ENCODE results near the gene FZD7. TPM values are rescaled to one million over a fixed set of nuclear protein-coding genes. Genes with fewer than 3 reads are reported as not detected.

The FZD7 gene
- total and polyA plus RNA-seq, 10 of the 15 experiments (the other 5 are each of a cell fraction or from before 2014, with no cell fraction given), result 0.24 to 2.4 (median 0.75) TPM

DNA sequence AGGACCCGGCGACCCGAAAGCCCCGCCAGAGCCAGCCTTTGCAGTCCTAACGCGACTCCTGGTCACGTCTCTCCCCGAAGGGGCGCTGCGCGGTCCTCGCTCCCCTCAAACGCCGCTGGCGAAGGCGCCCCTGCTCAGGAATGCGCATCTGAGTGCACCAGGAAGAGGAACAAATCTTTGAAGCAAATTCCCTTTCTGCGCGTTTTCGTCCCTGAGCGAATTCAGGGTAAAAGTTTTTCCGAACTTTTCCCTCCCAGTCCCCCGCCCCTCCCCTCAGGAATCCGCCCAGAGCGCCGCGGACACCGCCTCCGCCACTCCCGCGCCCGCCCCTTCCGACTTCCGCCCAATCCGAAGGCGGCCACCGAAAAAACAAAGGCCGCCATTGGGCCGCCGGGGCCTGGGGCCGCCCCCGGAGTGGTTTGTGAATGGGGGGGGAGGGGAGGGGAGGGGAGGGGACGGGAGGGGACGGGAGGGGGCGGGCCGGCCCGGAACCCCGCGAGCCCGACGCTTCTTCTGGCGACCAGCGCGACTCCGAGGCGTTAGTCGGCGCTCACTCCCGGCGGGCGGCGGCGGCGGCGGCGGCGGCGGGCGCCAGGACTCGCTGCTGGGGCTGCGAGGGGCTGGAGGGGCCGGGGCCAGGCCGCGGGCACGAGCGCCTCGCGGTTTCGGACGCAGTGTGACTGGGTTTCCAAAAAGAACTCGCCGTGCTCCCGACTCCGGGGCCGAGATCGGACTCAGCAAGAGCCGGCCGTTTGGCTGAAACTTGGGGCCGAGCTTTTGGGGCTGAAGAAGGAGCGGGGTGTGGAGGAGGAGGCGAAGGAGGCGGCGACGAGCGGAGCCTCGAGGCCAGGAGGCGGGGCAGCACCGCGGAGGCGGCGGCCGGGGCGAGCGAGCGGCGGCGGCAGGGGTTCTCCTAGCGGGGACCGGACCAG is at the start of gene FZD7 (continued):
- TF ChIP-seq, protein P1, sequence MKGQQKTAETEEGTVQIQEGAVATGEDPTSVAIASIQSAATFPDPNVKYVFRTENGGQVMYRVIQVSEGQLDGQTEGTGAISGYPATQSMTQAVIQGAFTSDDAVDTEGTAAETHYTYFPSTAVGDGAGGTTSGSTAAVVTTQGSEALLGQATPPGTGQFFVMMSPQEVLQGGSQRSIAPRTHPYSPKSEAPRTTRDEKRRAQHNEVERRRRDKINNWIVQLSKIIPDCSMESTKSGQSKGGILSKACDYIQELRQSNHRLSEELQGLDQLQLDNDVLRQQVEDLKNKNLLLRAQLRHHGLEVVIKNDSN (IDR thresholded peaks at IDR 0.05; ENCODE audit: borderline replicate concordance, extremely low read length, insufficient read depth, low read depth, low read length), result no peak
- TF ChIP-seq CREB1 (IDR thresholded peaks at IDR 0.05; ENCODE audit: low read depth) (0 out of 2 replicates have a peak, but pooled peaks have one; percentile 30), NKRF (conservative IDR thresholded peaks at IDR 0.05) (peak; percentile 66; the same call in 1 of the 2 replicates), SIN3A (IDR thresholded peaks at IDR 0.05; ENCODE audit: low read depth, low read length) (0 out of 2 replicates have a peak, but pooled peaks have one; percentile 21), TAF1 (IDR thresholded peaks at IDR 0.05; ENCODE audit: borderline replicate concordance, low read depth, low read length) (0 out of 2 replicates have a peak, but pooled peaks have one; percentile 8), POLR2A (IDR thresholded peaks at IDR 0.05; ENCODE audit: low read depth, low read length) (peak; percentile 56), SP1 (IDR thresholded peaks at IDR 0.05; ENCODE audit: low read depth, low read length) (peak; percentile 61), BHLHE40 (IDR thresholded peaks at IDR 0.05; ENCODE audit: borderline replicate concordance in 1 of 2, low read depth in 2 of 2, low read length in 1 of 2) (peak; percentile 28 to 73; a peak in 3 of 4 replicates), ZNF207 (IDR thresholded peaks at IDR 0.05; ENCODE audit: borderline replicate concordance) (no peak), SMARCA5 (IDR thresholded peaks at IDR 0.05) (peak; percentile 53), IKZF1 (conservative IDR thresholded peaks at IDR 0.05) (peak; percentile 77), POLR2AphosphoS5 (IDR thresholded peaks at IDR 0.05; ENCODE audit: low read length) (no peak), IRF4 (IDR thresholded peaks at IDR 0.05; ENCODE audit: low read depth, low read length) (no peak), IKZF2 (IDR thresholded peaks at IDR 0.05) (peak; percentile 54 to 64)
- TF ChIP-seq, protein P2, sequence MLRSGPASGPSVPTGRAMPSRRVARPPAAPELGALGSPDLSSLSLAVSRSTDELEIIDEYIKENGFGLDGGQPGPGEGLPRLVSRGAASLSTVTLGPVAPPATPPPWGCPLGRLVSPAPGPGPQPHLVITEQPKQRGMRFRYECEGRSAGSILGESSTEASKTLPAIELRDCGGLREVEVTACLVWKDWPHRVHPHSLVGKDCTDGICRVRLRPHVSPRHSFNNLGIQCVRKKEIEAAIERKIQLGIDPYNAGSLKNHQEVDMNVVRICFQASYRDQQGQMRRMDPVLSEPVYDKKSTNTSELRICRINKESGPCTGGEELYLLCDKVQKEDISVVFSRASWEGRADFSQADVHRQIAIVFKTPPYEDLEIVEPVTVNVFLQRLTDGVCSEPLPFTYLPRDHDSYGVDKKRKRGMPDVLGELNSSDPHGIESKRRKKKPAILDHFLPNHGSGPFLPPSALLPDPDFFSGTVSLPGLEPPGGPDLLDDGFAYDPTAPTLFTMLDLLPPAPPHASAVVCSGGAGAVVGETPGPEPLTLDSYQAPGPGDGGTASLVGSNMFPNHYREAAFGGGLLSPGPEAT (IDR thresholded peaks at IDR 0.05; ENCODE audit: low read depth), result peak; percentile 82
- TF ChIP-seq, protein P3, sequence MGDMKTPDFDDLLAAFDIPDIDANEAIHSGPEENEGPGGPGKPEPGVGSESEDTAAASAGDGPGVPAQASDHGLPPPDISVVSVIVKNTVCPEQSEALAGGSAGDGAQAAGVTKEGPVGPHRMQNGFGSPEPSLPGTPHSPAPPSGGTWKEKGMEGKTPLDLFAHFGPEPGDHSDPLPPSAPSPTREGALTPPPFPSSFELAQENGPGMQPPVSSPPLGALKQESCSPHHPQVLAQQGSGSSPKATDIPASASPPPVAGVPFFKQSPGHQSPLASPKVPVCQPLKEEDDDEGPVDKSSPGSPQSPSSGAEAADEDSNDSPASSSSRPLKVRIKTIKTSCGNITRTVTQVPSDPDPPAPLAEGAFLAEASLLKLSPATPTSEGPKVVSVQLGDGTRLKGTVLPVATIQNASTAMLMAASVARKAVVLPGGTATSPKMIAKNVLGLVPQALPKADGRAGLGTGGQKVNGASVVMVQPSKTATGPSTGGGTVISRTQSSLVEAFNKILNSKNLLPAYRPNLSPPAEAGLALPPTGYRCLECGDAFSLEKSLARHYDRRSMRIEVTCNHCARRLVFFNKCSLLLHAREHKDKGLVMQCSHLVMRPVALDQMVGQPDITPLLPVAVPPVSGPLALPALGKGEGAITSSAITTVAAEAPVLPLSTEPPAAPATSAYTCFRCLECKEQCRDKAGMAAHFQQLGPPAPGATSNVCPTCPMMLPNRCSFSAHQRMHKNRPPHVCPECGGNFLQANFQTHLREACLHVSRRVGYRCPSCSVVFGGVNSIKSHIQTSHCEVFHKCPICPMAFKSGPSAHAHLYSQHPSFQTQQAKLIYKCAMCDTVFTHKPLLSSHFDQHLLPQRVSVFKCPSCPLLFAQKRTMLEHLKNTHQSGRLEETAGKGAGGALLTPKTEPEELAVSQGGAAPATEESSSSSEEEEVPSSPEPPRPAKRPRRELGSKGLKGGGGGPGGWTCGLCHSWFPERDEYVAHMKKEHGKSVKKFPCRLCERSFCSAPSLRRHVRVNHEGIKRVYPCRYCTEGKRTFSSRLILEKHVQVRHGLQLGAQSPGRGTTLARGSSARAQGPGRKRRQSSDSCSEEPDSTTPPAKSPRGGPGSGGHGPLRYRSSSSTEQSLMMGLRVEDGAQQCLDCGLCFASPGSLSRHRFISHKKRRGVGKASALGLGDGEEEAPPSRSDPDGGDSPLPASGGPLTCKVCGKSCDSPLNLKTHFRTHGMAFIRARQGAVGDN (IDR thresholded peaks at IDR 0.05), result peak; percentile 56; the same call in 1 of the 2 replicates

All from GM12878 (cell line).